Endodermal cell (in vitro differentiated cells): ENCODE results near the gene NDUFA8. TPM values are rescaled to one million over a fixed set of nuclear protein-coding genes. Genes with fewer than 3 reads are reported as not detected.
A peak's percentile ranks its signal among the peaks of the same experiment; 100 is the strongest.

Experiments used
- DNase-seq: peaks from one replicate; pipeline ENCODE4 v3.0.0-alpha.2; 2017
- H3K27ac ChIP-seq: 2 replicates; pipeline ENCODE4 v1.5.1; 2013; ENCODE audit warnings: mild to moderate bottlenecking, low read depth, low read length, moderate library complexity
- H3K27me3 ChIP-seq: 2 replicates; pipeline ENCODE4 v1.6.1; 2013; ENCODE audit warnings: mild to moderate bottlenecking, low read length, moderate library complexity; ENCODE audit not compliant: insufficient read depth, control insufficient read depth, poor library complexity, severe bottlenecking
- H3K36me3 ChIP-seq: 2 replicates; pipeline ENCODE4 v1.7.0; 2013; ENCODE audit warnings: mild to moderate bottlenecking, low read length, moderate library complexity; ENCODE audit not compliant: control insufficient read depth, insufficient read depth
- H3K4me1 ChIP-seq: one replicate; pipeline ENCODE4 v1.7.0; 2013; ENCODE audit warnings: low read length; ENCODE audit not compliant: control insufficient read depth, insufficient read depth
- H3K4me3 ChIP-seq: 2 replicates; pipeline ENCODE4 v1.5.1; 2013; ENCODE audit warnings: mild to moderate bottlenecking, low read length, moderate library complexity
- H3K9ac ChIP-seq: 2 replicates; pipeline ENCODE4 v1.6.1; 2013; ENCODE audit warnings: mild to moderate bottlenecking, low read length, moderate library complexity; ENCODE audit not compliant: poor library complexity, severe bottlenecking; ENCODE audit errors: extremely low read depth
- H3K9me3 ChIP-seq: 2 replicates; pipeline ENCODE4 v1.6.1; 2013; ENCODE audit warnings: mild to moderate bottlenecking, low read length, moderate library complexity; ENCODE audit not compliant: control insufficient read depth
- H3K27ac Mint-ChIP-seq: 2 replicates; pipeline ENCODE4 v1.8.0; 2020; ENCODE audit warnings: mixed read lengths
- H3K27me3 Mint-ChIP-seq: 2 replicates; pipeline ENCODE4 v1.8.0; 2021; ENCODE audit warnings: mild to moderate bottlenecking, mixed read lengths; ENCODE audit not compliant: insufficient read depth
- H3K36me3 Mint-ChIP-seq: 2 replicates; pipeline ENCODE4 v1.8.0; 2020; ENCODE audit warnings: low read depth, mixed read lengths
- H3K4me1 Mint-ChIP-seq: 2 replicates; pipeline ENCODE4 v1.8.0; 2020; ENCODE audit warnings: mixed read lengths
- H3K4me3 Mint-ChIP-seq: 2 replicates; pipeline ENCODE4 v1.8.0; 2020; ENCODE audit warnings: mild to moderate bottlenecking, moderate library complexity, mixed read lengths
- H3K9me3 Mint-ChIP-seq: 2 replicates; pipeline ENCODE4 v1.8.0; 2020; ENCODE audit warnings: mild to moderate bottlenecking, mixed read lengths
- WGBS, 2 experiments: methylation state at CpG; one replicate each; pipeline versions ENCODE4 v1.1.5 to v1.1.7; 2013; ENCODE audit warnings: missing lambda C conversion rate in 2 of 2, mixed read lengths in 1 of 2; ENCODE audit not compliant: insufficient coverage in 1 of 2, insufficient read length in 1 of 2; 5-methylcytosine and 5-hydroxymethylcytosine counted together
- total RNA-seq, 2 donors: library from RNA; stranded (reverse); fragmentation: NEBNext Ultra II Directional in 1 of 2; extraction: Animal tissue kit (Norgen Biotek cat#: 25700) in 1 of 2; gene quantifications; 2 replicates in 1 of 2; 3 replicates in 1 of 2; pipeline ENCODE4 v1.2.1, GENCODE V29; 2021
- TF ChIP-seq, protein P1 (sequence below): fragments of 200-600 bp; sonication (generic); conservative IDR thresholded peaks from 2 replicates; pipeline ENCODE4 v1.5.0; 2021; ENCODE audit warnings: antibody characterized with exemption, mild to moderate bottlenecking

NDUFA8 gene
- total RNA-seq, 2 donors from 2014 or later: 65.8 to 67.8 TPM

DNA sequence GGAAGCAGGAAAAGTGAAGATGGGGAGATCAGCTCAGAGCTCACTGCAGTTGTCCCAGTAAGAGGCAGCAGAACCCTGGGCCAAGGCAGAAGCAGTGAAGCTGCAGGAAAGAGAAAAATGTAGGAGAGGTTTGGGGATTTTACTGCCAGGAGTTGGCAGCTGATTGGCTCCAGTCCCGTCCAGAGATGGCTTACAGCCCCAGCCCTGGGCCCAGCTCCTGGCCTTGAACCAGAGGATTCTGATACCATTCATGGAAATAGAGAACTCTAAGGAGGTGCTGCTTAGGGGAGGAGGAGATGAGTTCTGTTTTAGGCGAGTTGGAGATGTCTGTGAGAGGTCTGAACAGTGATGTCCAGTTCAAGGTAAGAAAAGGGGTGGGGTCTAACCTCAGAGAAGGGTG, 4.7 kb upstream of the NDUFA8 start:
- Mint-ChIP-seq H3K27ac (no peak overlapping the region), H3K9me3 (peaks cover 17% of the 10 kb centered on the region), H3K4me1 (no peaks in the 10 kb centered on the region), H3K4me3 (no peak overlapping the region), H3K27me3 (peaks cover 28% of the 10 kb centered on the region), H3K36me3 (no peaks in the 10 kb centered on the region)
- Histone ChIP-seq H3K27me3 (peaks cover 36% of the 10 kb centered on the region), H3K27ac (no peak overlapping the region), H3K36me3 (no peaks in the 10 kb centered on the region), H3K4me1 (no peaks in the 10 kb centered on the region), H3K9me3 (peaks cover 8% of the 10 kb centered on the region), H3K4me3 (no peak overlapping the region), H3K9ac (no peak overlapping the region)
- no peak for DNase-seq
- 62 to 64% methylated on average over 2 of the region's 2 CpGs for WGBS, 2 experiments
- TF ChIP-seq, protein P1, sequence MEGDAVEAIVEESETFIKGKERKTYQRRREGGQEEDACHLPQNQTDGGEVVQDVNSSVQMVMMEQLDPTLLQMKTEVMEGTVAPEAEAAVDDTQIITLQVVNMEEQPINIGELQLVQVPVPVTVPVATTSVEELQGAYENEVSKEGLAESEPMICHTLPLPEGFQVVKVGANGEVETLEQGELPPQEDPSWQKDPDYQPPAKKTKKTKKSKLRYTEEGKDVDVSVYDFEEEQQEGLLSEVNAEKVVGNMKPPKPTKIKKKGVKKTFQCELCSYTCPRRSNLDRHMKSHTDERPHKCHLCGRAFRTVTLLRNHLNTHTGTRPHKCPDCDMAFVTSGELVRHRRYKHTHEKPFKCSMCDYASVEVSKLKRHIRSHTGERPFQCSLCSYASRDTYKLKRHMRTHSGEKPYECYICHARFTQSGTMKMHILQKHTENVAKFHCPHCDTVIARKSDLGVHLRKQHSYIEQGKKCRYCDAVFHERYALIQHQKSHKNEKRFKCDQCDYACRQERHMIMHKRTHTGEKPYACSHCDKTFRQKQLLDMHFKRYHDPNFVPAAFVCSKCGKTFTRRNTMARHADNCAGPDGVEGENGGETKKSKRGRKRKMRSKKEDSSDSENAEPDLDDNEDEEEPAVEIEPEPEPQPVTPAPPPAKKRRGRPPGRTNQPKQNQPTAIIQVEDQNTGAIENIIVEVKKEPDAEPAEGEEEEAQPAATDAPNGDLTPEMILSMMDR: no peak

DNA sequence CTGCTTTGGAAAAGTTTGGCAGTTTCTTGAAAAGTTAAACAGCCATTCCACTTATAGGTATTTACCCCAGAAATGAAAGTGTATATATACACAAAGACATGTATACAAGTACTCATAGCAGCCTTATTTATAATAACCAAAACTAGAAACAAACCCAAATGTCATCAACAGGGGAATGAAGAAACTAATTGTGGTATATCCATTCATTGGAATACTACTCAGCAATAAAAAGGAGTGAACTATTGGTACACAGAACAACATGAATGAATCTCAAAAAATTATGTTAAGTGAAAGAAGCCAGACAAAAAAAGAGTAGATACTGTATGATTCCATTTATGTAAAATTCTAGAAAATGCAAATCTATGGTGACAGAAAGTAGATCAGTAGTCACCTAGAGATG, 2.8 kb upstream of the NDUFA8 start:
- Mint-ChIP-seq H3K27me3 (peaks cover 28% of the 10 kb centered on the region), H3K27ac (no peak overlapping the region), H3K4me3 (no peak overlapping the region), H3K4me1 (peaks cover 6% of the 10 kb centered on the region), H3K9me3 (peaks cover 13% of the 10 kb centered on the region), H3K36me3 (peaks cover 1% of the 10 kb centered on the region)
- Histone ChIP-seq H3K4me3 (no peak overlapping the region), H3K27ac (no peak overlapping the region), H3K4me1 (no peaks in the 10 kb centered on the region), H3K9ac (no peak overlapping the region), H3K36me3 (no peaks in the 10 kb centered on the region), H3K9me3 (peaks cover 8% of the 10 kb centered on the region), H3K27me3 (peaks cover 36% of the 10 kb centered on the region)
- DNase-seq: no peak
- TF ChIP-seq, protein P1: no peak

DNA sequence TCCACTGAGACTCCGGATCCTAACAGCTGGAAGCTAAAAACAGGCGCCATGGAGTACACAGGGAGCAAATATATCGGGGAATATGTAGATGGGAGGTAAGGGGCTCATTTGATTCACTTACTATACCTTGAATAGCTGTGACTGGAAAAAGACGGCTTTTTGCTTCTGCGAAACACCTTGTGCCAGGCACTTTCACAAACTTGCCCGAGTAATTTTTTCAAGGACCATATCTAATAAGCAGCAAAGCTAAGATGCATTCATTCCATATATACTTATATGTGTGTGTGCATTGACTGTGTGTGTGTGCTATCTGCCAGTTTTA, 307 bp upstream of the NDUFA8 start:
- H3K27me3 Mint-ChIP-seq: peaks cover 21% of the 10 kb centered on the region
- H3K27ac Mint-ChIP-seq: peak overlapping the region; percentile 95
- 45% methylated on average over 6 of the region's 6 CpGs; no CpG with 5 or more reads in 1 of the 2 experiments for WGBS, 2 experiments

More for the DNA sequence above, 307 bp upstream of the NDUFA8 start:
- Mint-ChIP-seq H3K9me3 (peaks cover 12% of the 10 kb centered on the region), H3K4me1 (peaks cover 8% of the 10 kb centered on the region), H3K4me3 (peak overlapping the region; percentile 92), H3K36me3 (peaks cover 1% of the 10 kb centered on the region)
- H3K4me3 ChIP-seq: peak overlapping the region; percentile 87
- no peak overlapping the region for H3K9ac ChIP-seq
- TF ChIP-seq, protein P1: no peak
- no peak overlapping the region for H3K27ac ChIP-seq
- no peak for DNase-seq
- H3K4me1 ChIP-seq: no peaks in the 10 kb centered on the region
- peaks cover 19% of the 10 kb centered on the region for H3K27me3 ChIP-seq
- no peaks in the 10 kb centered on the region for H3K36me3 ChIP-seq
- peaks cover 8% of the 10 kb centered on the region for H3K9me3 ChIP-seq
